Activated naive CD8-positive, alpha-beta T cell treated with anti-CD3 and anti-CD28 coated beads, Interleukin-2, amount 50 U/mL, for 24 hours (primary cell): ENCODE results near the gene MCM7.

Source experiments
- ATAC-seq: fragments of 150-1000 bp; cut with Tn5 transposase; one replicate; pipeline ENCODE4 v1.10.0; 2021
- DNase-seq: peaks from one replicate; pipeline ENCODE4 v3.0.0; 2021
- H3K27ac Mint-ChIP-seq: one replicate; pipeline ENCODE4 v1.8.0; 2021; ENCODE audit warnings: mild to moderate bottlenecking, mixed read lengths
- H3K27me3 Mint-ChIP-seq: one replicate; pipeline ENCODE4 v1.8.0; 2021; ENCODE audit warnings: mixed read lengths
- H3K36me3 Mint-ChIP-seq: one replicate; pipeline ENCODE4 v1.8.0; 2021; ENCODE audit warnings: low read depth, mixed read lengths
- H3K4me1 Mint-ChIP-seq: one replicate; pipeline ENCODE4 v1.8.0; 2021; ENCODE audit warnings: mixed read lengths
- H3K4me3 Mint-ChIP-seq: one replicate; pipeline ENCODE4 v1.8.0; 2021; ENCODE audit warnings: mild to moderate bottlenecking, moderate library complexity, mixed read lengths
- H3K9me3 Mint-ChIP-seq: one replicate; pipeline ENCODE4 v1.8.0; 2021; ENCODE audit warnings: mixed read lengths

The MCM7 gene

GRCh38 chr7:100051611-100052010, 49.6 kb downstream of the MCM7 start:
- Mint-ChIP-seq H3K27me3 (no peaks in the 10 kb centered on the region), H3K27ac (peak overlapping the region; percentile 22), H3K4me1 (peaks cover 22% of the 10 kb centered on the region), H3K4me3 (no peak overlapping the region), H3K36me3 (no peaks in the 10 kb centered on the region), H3K9me3 (no peaks in the 10 kb centered on the region)
- no peak for ATAC-seq
- no peak for DNase-seq

- peak; percentile 94 for ATAC-seq
- peak; percentile 90 for DNase-seq
- no peaks in the 10 kb centered on the region for H3K27me3 Mint-ChIP-seq
- no peaks in the 10 kb centered on the region for H3K36me3 Mint-ChIP-seq
- no peaks in the 10 kb centered on the region for H3K9me3 Mint-ChIP-seq
- H3K4me1 Mint-ChIP-seq: peaks cover 22% of the 10 kb centered on the region
- H3K4me3 Mint-ChIP-seq: peak within 1 kb of the TSS; percentile 89
- peak within 1 kb of the TSS; percentile 90 for H3K27ac Mint-ChIP-seq
These were observed 51.5 kb downstream of the MCM7 start, which contains the start of gene ZSCAN21 for GRCh38 chr7:100049441-100050291. Gene ZSCAN21, plus strand, starts transcription at chr7:100049774. Its CDS starts 7,233 bp downstream, at chr7:100057007.

GRCh38 chr7:100048680-100049079, 52.5 kb downstream of the MCM7 start:
- DNase-seq: no peak
- H3K27me3 Mint-ChIP-seq: no peaks in the 10 kb centered on the region

GRCh38 chr7:100044718-100045117, 56.5 kb downstream of the MCM7 start:
- H3K27ac Mint-ChIP-seq: no peak overlapping the region

More at GRCh38 chr7:100048680-100049079, 52.5 kb downstream of the MCM7 start:
- H3K4me3 Mint-ChIP-seq: peak overlapping the region; percentile 89
- ATAC-seq: no peak
- no peaks in the 10 kb centered on the region for H3K36me3 Mint-ChIP-seq
- H3K27ac Mint-ChIP-seq: peak overlapping the region; percentile 90
- H3K9me3 Mint-ChIP-seq: no peaks in the 10 kb centered on the region
- H3K4me1 Mint-ChIP-seq: peaks cover 22% of the 10 kb centered on the region

More at GRCh38 chr7:100044718-100045117, 56.5 kb downstream of the MCM7 start:
- no peak overlapping the region for H3K4me3 Mint-ChIP-seq
- ATAC-seq (no peak), DNase-seq (no peak)
- H3K9me3 Mint-ChIP-seq: no peaks in the 10 kb centered on the region
- H3K4me1 Mint-ChIP-seq: peaks cover 23% of the 10 kb centered on the region
- H3K27me3 Mint-ChIP-seq: no peaks in the 10 kb centered on the region
- H3K36me3 Mint-ChIP-seq: peaks cover 3% of the 10 kb centered on the region
